ENCODE results near the gene CLCN3.

CLCN3 gene

GRCh38 chr4:169593050-169593560, 27.3 kb upstream of the CLCN3 start:
- DNase-seq (ENCODE audit: low spot score), result no peak
- no peak for TF ChIP-seq CTCF (IDR thresholded peaks at IDR 0.05; ENCODE audit: extremely low read depth, missing control alignments)

GRCh38 chr4:169594560-169595195, 25.7 kb upstream of the CLCN3 start:
- no peak for TF ChIP-seq CTCF (IDR thresholded peaks at IDR 0.05; ENCODE audit: extremely low read depth, missing control alignments)
- no peak for DNase-seq (ENCODE audit: low spot score)

- no peak for TF ChIP-seq CTCF (IDR thresholded peaks at IDR 0.05; ENCODE audit: extremely low read depth, missing control alignments)
- no peak for DNase-seq (ENCODE audit: low spot score)
Measured at GRCh38 chr4:169601016-169601771, 19.2 kb upstream of the CLCN3 start.

GRCh38 chr4:169603312-169603711, 17.1 kb upstream of the CLCN3 start:
- TF ChIP-seq CTCF (IDR thresholded peaks at IDR 0.05; ENCODE audit: extremely low read depth, missing control alignments), result no peak
- no peak for DNase-seq (ENCODE audit: low spot score)

- no peak for DNase-seq (ENCODE audit: low spot score)
- no peak for TF ChIP-seq CTCF (IDR thresholded peaks at IDR 0.05; ENCODE audit: extremely low read depth, missing control alignments)
Measured at GRCh38 chr4:169604131-169604900, 16.1 kb upstream of the CLCN3 start.

GRCh38 chr4:169604903-169605331, 15.5 kb upstream of the CLCN3 start:
- no peak for TF ChIP-seq CTCF (IDR thresholded peaks at IDR 0.05; ENCODE audit: extremely low read depth, missing control alignments)
- no peak for DNase-seq (ENCODE audit: low spot score)

GRCh38 chr4:169611157-169611556, 9.2 kb upstream of the CLCN3 start:
- no peak for DNase-seq (ENCODE audit: low spot score)
- no peak for TF ChIP-seq CTCF (IDR thresholded peaks at IDR 0.05; ENCODE audit: extremely low read depth, missing control alignments)
